Adipocyte (in vitro differentiated cells): ENCODE results near the gene TAF4B.
A peak's percentile ranks its signal among the peaks of the same experiment; 100 is the strongest.
"Not testable (repeated sequence)": the region's sequence is repeated elsewhere in the genome, so short reads cannot be mapped to it uniquely, and the experiment has no call there.

Source experiments
- DNase-seq: peaks from one replicate; pipeline ENCODE4 v3.0.0-alpha.2; 2015; ENCODE audit warnings: low read depth
- H3K27me3 ChIP-seq: replicated peaks from 2 replicates; pipeline ENCODE4 v1.7.0; 2013; ENCODE audit warnings: mild to moderate bottlenecking, low read length, moderate library complexity; ENCODE audit not compliant: control insufficient read depth, insufficient read depth
- H3K36me3 ChIP-seq: 2 replicates; pipeline ENCODE4 v1.7.0; 2013; ENCODE audit warnings: low read length, mild to moderate bottlenecking, moderate library complexity; ENCODE audit not compliant: control insufficient read depth, insufficient read depth, severe bottlenecking
- H3K4me1 ChIP-seq: 2 replicates; pipeline ENCODE4 v1.7.0; 2013; ENCODE audit warnings: mild to moderate bottlenecking, low read length, moderate library complexity; ENCODE audit not compliant: control insufficient read depth, insufficient read depth
- H3K4me3 ChIP-seq: 2 replicates; pipeline ENCODE4 v1.7.0; 2013; ENCODE audit warnings: mild to moderate bottlenecking, low read length, moderate library complexity
- H3K9ac ChIP-seq: 2 replicates; pipeline ENCODE4 v1.7.0; 2013; ENCODE audit warnings: mild to moderate bottlenecking, low read length, moderate library complexity
- H3K9me3 ChIP-seq: 2 replicates; pipeline ENCODE4 v1.7.0; 2013; ENCODE audit warnings: mild to moderate bottlenecking, low read length, moderate library complexity; ENCODE audit not compliant: control insufficient read depth

TAF4B gene

GRCh38 chr18:26238718-26239117 is 12.5 kb downstream of the TAF4B start:
- not testable (repeated sequence) for H3K36me3 ChIP-seq, DNase-seq, H3K4me3 ChIP-seq, H3K9me3 ChIP-seq, H3K4me1 ChIP-seq, H3K27me3 ChIP-seq, H3K9ac ChIP-seq

DNA sequence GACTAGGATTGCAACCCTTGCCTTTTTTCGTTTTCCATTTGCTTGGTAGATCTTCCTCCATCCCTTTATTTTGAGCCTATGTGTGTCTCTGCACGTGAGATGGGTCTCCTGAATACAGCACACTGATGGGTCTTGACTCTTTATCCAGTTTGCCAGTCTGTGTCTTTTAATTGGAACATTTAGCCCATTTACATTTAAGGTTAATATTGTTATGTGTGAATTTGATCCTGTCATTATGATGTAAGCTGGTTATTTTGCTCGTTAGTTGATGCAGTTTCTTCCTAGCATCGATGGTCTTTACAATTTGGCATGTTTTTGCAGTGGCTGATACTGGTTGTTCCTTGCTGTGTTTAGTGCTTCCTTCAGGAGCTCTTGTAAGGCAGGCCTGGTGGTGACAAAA is 16.1 kb downstream of the TAF4B start:
- DNase-seq, H3K4me1 ChIP-seq, H3K9ac ChIP-seq, H3K36me3 ChIP-seq, H3K9me3 ChIP-seq, H3K4me3 ChIP-seq, H3K27me3 ChIP-seq: not testable (repeated sequence)

DNA sequence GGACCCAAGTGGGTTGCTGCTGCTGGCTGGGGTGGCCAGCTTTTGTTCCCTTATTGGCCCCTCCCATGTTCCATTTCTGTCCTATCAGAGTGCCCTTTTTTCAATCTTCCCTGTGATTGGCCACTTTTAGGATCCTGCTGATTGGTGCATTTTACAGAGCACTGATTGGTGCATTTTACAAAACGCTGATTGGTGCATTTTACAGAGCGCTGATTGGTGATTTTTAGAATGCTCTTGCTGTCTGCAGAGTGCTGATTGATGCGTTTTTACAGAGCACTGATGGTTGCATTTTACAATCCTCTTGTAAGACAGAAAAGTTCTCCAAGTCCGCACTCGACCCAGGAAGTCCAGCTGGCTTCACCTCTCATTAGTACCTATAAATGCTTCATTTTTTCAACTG is 19.2 kb downstream of the TAF4B start:
- not testable (repeated sequence) for H3K36me3 ChIP-seq, H3K27me3 ChIP-seq, H3K4me1 ChIP-seq, H3K9me3 ChIP-seq, H3K4me3 ChIP-seq, DNase-seq, H3K9ac ChIP-seq

- peaks cover 5% of the 10 kb centered on the region for H3K4me1 ChIP-seq
- no peaks in the 10 kb centered on the region for H3K9me3 ChIP-seq
- no peak overlapping the region for H3K4me3 ChIP-seq
- no peaks in the 10 kb centered on the region for H3K36me3 ChIP-seq
- no peak overlapping the region for H3K9ac ChIP-seq
- DNase-seq = no peak
- no peaks in the 10 kb centered on the region for H3K27me3 ChIP-seq
Observed at GRCh38 chr18:26252411-26252810, 26.2 kb downstream of the TAF4B start.

- not testable (repeated sequence) for H3K4me3 ChIP-seq, H3K4me1 ChIP-seq, H3K9ac ChIP-seq
Observed at GRCh38 chr18:26254808-26255207, 28.6 kb downstream of the TAF4B start.

GRCh38 chr18:26255695-26256622 is 29.7 kb downstream of the TAF4B start:
- Histone ChIP-seq H3K9me3 (no peaks in the 10 kb centered on the region), H3K4me3 (peak overlapping the region; percentile 49), H3K27me3 (no peaks in the 10 kb centered on the region), H3K4me1 (peaks cover 5% of the 10 kb centered on the region), H3K36me3 (no peaks in the 10 kb centered on the region), H3K9ac (no peak overlapping the region)
- no peak for DNase-seq

More at GRCh38 chr18:26254808-26255207, 28.6 kb downstream of the TAF4B start:
- not testable (repeated sequence) for H3K9me3 ChIP-seq, H3K36me3 ChIP-seq, H3K27me3 ChIP-seq, DNase-seq

GRCh38 chr18:26258711-26259110 is 32.5 kb downstream of the TAF4B start:
- Histone ChIP-seq H3K9me3 (no peaks in the 10 kb centered on the region), H3K27me3 (no peaks in the 10 kb centered on the region), H3K4me1 (peaks cover 5% of the 10 kb centered on the region), H3K9ac (no peak overlapping the region), H3K36me3 (no peaks in the 10 kb centered on the region), H3K4me3 (no peak overlapping the region)
- no peak for DNase-seq

GRCh38 chr18:26259416-26259815 is 33.2 kb downstream of the TAF4B start:
- not testable (repeated sequence) for H3K4me1 ChIP-seq, DNase-seq, H3K9ac ChIP-seq, H3K36me3 ChIP-seq, H3K9me3 ChIP-seq, H3K27me3 ChIP-seq, H3K4me3 ChIP-seq

GRCh38 chr18:26262156-26262555 is 35.9 kb downstream of the TAF4B start:
- H3K9ac ChIP-seq = no peak overlapping the region
- no peaks in the 10 kb centered on the region for H3K9me3 ChIP-seq
- no peak overlapping the region for H3K4me3 ChIP-seq
- DNase-seq = no peak
- no peaks in the 10 kb centered on the region for H3K4me1 ChIP-seq
- H3K27me3 ChIP-seq = no peaks in the 10 kb centered on the region
- H3K36me3 ChIP-seq = no peaks in the 10 kb centered on the region

DNA sequence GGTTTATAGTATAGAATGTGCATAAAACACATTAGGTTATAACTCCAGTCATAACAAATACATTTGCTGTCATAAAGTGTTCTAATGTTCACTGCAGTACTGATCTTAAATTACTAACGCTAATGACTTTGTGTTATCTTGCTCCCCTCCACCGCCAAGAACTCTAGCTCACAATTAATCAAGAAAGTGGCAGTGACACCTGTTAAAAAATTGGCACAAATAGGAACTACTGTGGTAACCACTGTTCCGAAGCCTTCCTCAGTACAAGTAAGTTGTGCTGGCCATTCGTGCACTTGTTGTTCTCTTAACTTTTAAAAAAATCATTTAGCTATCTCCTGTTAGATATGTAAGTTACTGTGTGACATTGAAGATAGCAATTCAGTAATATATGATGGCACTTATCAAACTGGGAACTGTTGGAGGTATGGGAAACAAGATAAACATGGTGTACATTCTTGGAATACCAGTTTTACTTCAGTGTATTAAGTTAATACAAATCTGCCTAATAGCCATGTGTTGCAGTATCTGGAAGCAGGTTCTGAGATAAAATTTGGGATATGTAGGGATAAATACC is 41.2 kb downstream of the TAF4B start:
- Histone ChIP-seq H3K4me1 (no peaks in the 10 kb centered on the region), H3K4me3 (no peak overlapping the region), H3K9ac (no peak overlapping the region), H3K9me3 (no peaks in the 10 kb centered on the region), H3K36me3 (peaks cover 2% of the 10 kb centered on the region), H3K27me3 (no peaks in the 10 kb centered on the region)
- DNase-seq = no peak

- Histone ChIP-seq H3K27me3 (no peaks in the 10 kb centered on the region), H3K4me3 (no peak overlapping the region), H3K36me3 (peaks cover 2% of the 10 kb centered on the region), H3K9ac (no peak overlapping the region), H3K9me3 (no peaks in the 10 kb centered on the region), H3K4me1 (no peaks in the 10 kb centered on the region)
- no peak for DNase-seq
Observed at GRCh38 chr18:26268454-26268853, 42.2 kb downstream of the TAF4B start.
